Measurements from ENCODE around the gene POU3F1. TPM values are rescaled to one million over a fixed set of nuclear protein-coding genes. Genes with fewer than 3 reads are reported as not detected.
A peak's percentile ranks its signal among the peaks of the same experiment; 100 is the strongest.
"Not testable (repeated sequence)": the region's sequence is repeated elsewhere in the genome, so short reads cannot be mapped to it uniquely, and the experiment has no call there.

POU3F1 gene
- total RNA-seq, 2 donors from 2014 or later: not detected

GRCh38 chr1:38041936-38042834 lies 4.4 kb downstream of the POU3F1 start:
- ATAC-seq (no peak), DNase-seq (ENCODE audit: low spot score in 2 of 2) (no peak)
- Mint-ChIP-seq H3K9me3 (no peaks in the 10 kb centered on the region), H3K36me3 (no peaks in the 10 kb centered on the region), H3K27ac (no peak overlapping the region)

DNA sequence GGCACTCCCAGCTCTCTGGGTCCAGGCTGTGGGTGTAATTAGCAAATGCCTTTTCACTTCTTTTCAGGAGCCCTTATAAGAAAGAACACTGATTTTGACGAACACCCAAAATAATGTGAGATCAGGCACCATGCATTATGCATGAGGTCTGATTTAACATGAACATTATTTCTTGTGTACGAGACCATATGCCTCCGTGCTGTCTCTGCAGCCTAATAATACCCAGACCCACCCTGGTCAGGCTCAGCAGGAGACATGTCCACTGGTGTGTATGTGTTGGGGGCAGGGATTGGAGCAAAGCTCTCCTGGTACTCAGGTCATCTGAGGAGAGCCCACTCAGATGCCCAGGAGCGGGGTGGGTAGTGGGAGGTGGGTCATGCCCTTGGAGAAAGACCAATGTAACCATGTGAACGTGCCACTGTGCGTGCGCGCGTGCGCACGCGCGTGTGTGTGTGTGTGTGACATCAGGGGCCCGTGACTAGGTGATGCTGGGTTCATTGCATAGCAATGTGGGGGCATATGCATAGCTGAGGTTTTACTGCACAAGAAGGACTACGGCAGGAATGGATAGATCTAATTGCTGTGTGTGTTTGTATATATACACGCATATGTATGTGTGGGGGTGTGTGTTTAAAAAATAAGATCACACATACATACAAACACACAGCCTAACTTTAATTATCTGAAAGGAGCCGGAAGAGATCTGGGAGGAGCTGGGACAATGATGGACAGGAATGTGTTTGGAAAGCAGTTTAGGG lies 7.1 kb downstream of the POU3F1 start:
- DNase-seq (ENCODE audit: low spot score in 2 of 2) (no peak), ATAC-seq (no peak)
- H3K27ac Mint-ChIP-seq: no peak overlapping the region
- no peaks in the 10 kb centered on the region for H3K9me3 Mint-ChIP-seq
- no peaks in the 10 kb centered on the region for H3K36me3 Mint-ChIP-seq

DNA sequence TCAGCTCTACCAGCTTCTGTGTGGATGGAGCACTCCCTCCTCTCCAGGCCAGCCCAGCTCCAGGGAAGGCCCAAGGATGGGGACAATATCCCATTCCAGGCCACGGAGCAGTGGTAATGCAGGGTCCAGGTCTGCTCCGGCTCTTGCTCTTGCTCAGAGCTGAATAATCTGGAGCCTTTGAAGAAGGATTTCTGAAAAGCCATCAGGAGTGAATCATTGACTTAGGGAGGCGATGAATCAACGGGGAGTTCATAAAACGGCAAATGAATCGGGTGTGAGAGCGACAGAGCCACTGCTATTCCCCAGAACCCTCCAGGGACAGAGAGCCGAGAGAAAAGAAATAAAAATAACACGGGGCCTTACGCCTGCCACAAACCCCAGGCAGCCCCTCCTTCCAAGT lies 7.7 kb downstream of the POU3F1 start:
- Mint-ChIP-seq H3K36me3 (no peaks in the 10 kb centered on the region), H3K9me3 (no peaks in the 10 kb centered on the region), H3K27ac (no peak overlapping the region)

GRCh38 chr1:38037221-38037939 lies 9.2 kb downstream of the POU3F1 start:
- ATAC-seq (no peak), DNase-seq (ENCODE audit: low spot score in 2 of 2) (no peak)
- Mint-ChIP-seq H3K27ac (no peak overlapping the region), H3K36me3 (no peaks in the 10 kb centered on the region), H3K9me3 (no peaks in the 10 kb centered on the region)

More for the DNA sequence above, 7.7 kb downstream of the POU3F1 start:
- no peak for DNase-seq (ENCODE audit: low spot score in 2 of 2)
- peak in 1 of 2 donors; percentile 21 for ATAC-seq

DNA sequence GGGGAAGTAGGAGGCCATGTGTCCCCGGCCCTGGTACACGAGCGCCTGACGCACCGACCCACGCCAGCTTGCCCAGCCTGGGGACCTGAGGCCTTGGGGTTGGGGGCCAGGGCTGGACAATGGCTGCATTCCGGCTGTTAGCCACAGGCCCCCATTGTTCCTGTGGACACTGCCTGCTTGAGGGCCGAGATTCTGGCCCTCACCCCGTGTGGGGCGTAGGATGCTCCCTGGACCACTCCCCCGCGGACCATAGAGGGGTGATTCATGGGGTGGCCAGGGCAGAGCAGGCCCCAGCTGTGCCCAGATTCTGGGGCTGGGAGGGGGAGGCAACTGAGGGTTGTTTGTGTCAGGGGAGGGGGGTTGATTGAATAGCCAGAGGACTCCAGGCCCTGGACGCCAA lies 11.7 kb downstream of the POU3F1 start:
- no peak for DNase-seq (ENCODE audit: low spot score in 2 of 2)
- no peak overlapping the region for H3K27ac Mint-ChIP-seq
- no peaks in the 10 kb centered on the region for H3K36me3 Mint-ChIP-seq
- ATAC-seq: no peak
- H3K9me3 Mint-ChIP-seq: no peaks in the 10 kb centered on the region

- not testable (repeated sequence) for DNase-seq (ENCODE audit: low spot score in 2 of 2); H3K36me3 Mint-ChIP-seq; H3K27ac Mint-ChIP-seq
Observed at GRCh38 chr1:38032992-38033391, 13.6 kb downstream of the POU3F1 start.

DNA sequence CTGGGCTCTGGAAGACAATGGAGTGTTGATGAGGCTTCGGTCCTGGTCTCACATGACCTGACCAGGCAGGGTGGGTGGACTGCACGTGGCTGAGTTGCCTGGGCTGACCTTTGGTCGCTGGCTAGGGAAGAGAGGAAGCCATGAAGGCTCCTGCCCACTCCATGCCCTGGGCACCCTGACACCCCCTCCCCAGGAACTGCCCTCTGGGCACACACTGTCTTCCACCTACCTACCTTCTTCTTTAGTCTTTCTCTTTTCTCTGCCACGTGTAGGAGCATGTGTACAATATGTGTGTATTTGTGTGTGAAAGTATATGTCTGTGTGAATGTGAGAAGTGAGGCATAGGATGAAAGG lies 15.1 kb downstream of the POU3F1 start:
- no peak overlapping the region for H3K27ac Mint-ChIP-seq
- no peaks in the 10 kb centered on the region for H3K9me3 Mint-ChIP-seq
- no peak for ATAC-seq
- DNase-seq (ENCODE audit: low spot score in 2 of 2): peak in 1 of 2 donors; percentile 53
- no peaks in the 10 kb centered on the region for H3K36me3 Mint-ChIP-seq

More at GRCh38 chr1:38032992-38033391, 13.6 kb downstream of the POU3F1 start:
- ATAC-seq, H3K9me3 Mint-ChIP-seq: not testable (repeated sequence)

DNA sequence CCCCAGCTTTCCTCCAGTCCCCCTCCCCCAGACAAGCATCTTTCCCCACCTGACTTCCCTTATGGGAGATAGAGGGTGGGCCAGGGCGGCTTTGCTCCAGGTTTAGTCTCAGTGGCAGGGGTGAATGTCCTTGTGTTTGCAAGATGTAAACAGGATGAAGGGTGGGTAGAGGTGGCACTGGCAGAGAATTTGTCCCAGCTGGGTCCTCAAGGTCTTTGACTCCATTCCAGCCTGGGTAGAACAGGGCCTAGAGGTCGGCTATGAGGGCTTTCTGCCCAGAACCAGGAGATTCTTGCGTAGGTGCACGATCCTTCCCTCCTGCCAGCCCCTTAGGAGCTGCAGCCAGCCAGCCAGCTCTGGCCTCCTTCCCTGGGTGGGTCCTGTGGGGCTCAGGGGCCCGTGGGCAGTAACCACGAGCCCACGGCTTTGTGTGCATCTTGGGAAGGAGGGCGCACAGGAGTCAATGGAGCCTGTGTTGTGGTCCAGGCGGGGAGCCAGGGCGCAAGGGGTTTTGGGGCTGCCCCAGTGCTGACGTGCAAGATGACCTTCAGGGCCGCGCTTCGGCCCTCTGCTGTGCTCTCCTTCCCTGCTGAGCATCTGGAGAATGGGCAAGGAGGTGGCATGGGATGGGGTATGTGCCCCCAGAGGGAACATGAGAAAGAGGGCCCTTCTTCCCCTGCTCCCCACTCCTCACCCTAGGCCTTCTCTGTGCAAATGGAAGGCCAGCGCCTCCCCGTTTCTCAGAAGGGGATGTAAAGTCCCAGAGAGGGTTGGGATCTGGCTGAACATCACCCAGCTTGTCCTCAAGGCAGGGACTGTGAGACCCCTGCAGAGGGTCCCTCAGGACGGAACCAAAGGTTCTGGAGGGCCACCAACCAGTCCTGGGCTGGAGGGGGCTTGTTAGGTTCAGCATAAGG lies 15.7 kb downstream of the POU3F1 start:
- ATAC-seq (no peak), DNase-seq (ENCODE audit: low spot score in 2 of 2) (no peak)
- Mint-ChIP-seq H3K9me3 (no peaks in the 10 kb centered on the region), H3K27ac (peak overlapping the region; percentile 92 to 93), H3K36me3 (no peaks in the 10 kb centered on the region)

DNA sequence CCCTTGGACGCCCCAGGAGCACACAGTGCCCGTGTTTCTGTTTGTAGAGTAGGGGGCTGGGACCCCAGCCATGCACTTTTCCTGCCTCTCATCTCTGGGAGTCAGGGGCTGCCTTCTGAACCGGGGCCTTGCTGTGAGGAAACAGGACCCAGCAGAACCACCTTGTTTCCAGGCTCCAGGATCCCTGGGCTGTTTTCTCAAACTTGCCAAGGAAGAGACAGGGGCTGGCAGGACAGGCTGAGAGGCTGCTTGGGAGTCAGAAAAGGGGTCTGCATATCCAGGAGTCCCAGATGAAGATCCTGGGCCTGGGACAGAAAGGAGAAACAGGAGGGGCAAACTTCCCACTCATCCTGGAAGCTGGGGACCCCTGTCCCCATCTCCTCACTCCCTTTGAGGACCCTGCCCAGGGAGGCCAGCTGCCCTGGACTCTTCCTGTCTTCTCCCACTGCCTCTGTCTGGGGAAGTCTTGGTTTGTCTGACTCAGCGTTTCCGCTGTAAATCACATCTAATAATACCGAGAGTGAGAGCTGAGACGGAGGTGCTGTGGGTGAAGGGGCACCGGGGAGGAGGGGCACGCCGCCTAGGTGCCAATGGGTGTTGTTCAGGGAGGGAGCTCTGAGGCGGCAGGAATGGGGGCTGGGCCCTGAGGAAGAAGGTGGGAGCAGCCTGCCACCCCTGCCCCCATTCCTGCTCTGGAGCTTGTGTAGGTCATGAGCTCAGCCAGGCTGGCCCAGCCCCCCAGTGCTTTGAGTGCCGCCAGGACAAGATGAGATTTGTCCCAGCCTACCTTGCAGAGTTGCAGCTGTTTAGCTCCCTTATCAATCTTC lies 16.7 kb downstream of the POU3F1 start:
- no peaks in the 10 kb centered on the region for H3K9me3 Mint-ChIP-seq
- ATAC-seq: peak; percentile 58 to 67
- peak overlapping the region; percentile 92 to 95 for H3K27ac Mint-ChIP-seq
- no peaks in the 10 kb centered on the region for H3K36me3 Mint-ChIP-seq
- peak; percentile 72 to 82 for DNase-seq (ENCODE audit: low spot score in 2 of 2)

- Mint-ChIP-seq H3K9me3 (no peaks in the 10 kb centered on the region), H3K27ac (peak overlapping the region; percentile 92 to 95), H3K36me3 (no peaks in the 10 kb centered on the region)
- no peak for ATAC-seq
- DNase-seq (ENCODE audit: low spot score in 2 of 2): peak in 1 of 2 donors; percentile 46
Observed at GRCh38 chr1:38029081-38029681, 17.4 kb downstream of the POU3F1 start.

DNA sequence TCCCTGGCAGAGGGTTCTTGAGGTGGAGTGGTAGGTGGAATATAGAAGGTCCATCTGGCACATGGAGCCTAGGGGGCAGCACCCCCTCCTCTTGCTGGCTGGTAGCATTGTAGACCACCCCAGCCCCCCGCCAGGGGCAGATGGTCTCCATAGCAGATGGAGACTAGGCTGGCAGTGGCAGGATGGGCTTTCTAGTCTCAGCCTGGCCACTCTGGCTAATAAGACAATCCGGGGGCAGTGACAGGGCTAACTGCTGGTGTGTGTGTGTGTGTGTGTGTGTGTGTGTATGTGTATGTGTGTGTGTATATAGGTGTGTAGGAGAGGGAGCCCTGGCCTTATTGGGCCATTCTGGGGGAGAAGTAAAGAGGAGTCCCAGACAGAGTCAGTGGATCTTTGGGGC lies 17.9 kb downstream of the POU3F1 start:
- no peaks in the 10 kb centered on the region for H3K9me3 Mint-ChIP-seq
- ATAC-seq (no peak), DNase-seq (ENCODE audit: low spot score in 2 of 2) (no peak)
- H3K27ac Mint-ChIP-seq: peak overlapping the region; percentile 92 to 95
- no peaks in the 10 kb centered on the region for H3K36me3 Mint-ChIP-seq

GRCh38 chr1:38028105-38028591 lies 18.4 kb downstream of the POU3F1 start:
- DNase-seq (ENCODE audit: low spot score in 2 of 2) (peak; percentile 75 to 85), ATAC-seq (peak; percentile 86 to 89)
- H3K9me3 Mint-ChIP-seq: no peaks in the 10 kb centered on the region
- H3K36me3 Mint-ChIP-seq: no peaks in the 10 kb centered on the region
- H3K27ac Mint-ChIP-seq: peak overlapping the region; percentile 92 to 95

GRCh38 chr1:38027201-38028104 lies 19.1 kb downstream of the POU3F1 start:
- peak in 1 of 2 donors; percentile 53 for DNase-seq (ENCODE audit: low spot score in 2 of 2)

More at GRCh38 chr1:38027201-38028104, 19.1 kb downstream of the POU3F1 start:
- ATAC-seq: no peak
- peak overlapping the region; percentile 92 to 95 for H3K27ac Mint-ChIP-seq
- no peaks in the 10 kb centered on the region for H3K9me3 Mint-ChIP-seq
- peaks cover 5% of the 10 kb centered on the region in 2 donors for H3K36me3 Mint-ChIP-seq
